Activated naive CD4-positive, alpha-beta T cell treated with Interleukin-2 at 50 U/mL for 16 hours (primary cell): ENCODE data around the gene KIF1B.
A peak's percentile ranks its signal among the peaks of the same experiment; 100 is the strongest.
"Not testable (repeated sequence)": the region's sequence is repeated elsewhere in the genome, so short reads cannot be mapped to it uniquely, and the experiment has no call there.

Source experiments
- DNase-seq: peaks from one replicate; pipeline ENCODE4 v3.0.0-alpha.2; 2020

The KIF1B gene

DNA sequence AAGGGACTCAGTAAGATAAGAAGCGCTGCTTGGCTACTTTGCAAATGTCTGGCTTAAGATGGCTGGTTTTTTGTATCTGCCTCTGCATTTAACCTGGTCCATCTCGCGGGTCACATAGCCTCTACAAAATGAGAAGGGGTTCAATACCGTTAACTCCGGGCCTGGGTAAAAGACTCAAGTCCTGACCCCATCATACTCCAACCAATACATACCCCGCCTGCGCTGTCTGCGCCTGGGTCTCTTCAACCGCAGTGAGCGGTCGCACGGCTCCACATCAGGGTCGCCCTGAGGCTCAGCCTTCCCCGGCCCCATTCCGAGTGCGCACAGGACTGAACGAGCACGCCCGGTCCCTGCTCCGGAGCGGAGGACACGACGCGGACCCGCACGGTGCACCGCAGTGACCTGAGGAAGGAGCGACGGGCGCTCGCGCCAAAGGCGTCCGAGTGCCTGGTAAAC is 187.9 kb downstream of the KIF1B start:
- DNase-seq = no peak

DNA sequence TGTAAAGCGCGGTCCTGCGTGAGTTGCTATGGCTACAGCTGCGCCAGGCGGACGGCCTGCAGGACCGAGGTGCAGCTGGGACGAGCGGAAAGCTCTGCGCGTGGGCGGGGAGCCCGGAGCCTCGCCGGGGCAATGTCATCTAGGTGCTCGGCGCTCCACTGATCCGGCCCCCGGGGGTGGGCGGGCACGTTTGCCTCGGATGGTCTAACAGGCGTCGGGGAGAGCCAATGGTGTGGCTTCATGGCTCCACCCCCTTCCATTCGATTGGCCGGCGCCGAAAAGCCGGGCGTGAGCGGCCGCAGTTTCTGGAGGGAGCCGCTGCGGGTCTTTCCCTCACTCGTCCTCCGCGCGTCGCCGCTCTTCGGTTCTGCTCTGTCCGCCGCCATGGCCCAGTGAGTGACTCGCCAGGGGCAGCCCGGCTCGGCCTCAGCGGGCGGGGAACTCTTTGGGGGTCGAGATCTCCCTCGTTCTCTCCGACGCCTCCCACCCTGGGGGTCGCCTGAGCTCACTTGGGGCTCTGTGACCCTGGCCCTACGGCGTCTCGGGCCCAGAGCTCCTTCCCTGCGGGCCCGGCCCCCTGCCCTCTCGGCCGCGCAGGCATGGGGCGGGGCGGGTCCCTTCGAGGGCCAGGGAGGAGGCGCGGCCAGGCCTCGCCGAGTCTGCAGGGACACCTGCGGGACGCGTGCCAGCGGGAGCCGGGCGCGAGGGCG is 188.5 kb downstream of the KIF1B start, which contains the start of gene PGD:
PGD (plus strand) TSS at position 331 of the 710 bp plus-strand sequence; CDS start at position 385, 54 bp downstream.
- peak; percentile 98 for DNase-seq

DNA sequence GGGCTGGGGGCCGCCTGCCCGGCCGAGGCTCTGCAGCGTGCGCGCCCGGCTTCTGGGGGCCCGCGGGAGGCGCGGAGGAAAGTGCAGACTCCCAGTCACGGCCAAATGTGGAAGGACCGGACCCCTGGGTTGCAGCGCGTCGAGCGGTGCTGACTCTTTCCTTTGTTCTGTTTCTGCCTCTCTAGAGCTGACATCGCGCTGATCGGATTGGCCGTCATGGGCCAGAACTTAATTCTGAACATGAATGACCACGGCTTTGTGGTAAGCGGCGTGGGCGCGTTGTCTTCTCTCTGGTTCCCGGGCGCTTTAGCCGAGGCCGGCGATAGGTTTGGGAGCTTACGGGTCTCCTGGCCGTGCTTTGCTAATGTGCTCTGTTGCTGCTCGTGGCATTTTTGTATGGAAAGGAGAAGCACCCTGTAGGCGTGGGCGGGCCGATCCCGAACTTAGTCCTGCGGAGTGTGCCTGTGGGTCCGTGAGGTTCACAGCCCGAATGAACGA is 189.1 kb downstream of the KIF1B start:
- no peak for DNase-seq

DNA sequence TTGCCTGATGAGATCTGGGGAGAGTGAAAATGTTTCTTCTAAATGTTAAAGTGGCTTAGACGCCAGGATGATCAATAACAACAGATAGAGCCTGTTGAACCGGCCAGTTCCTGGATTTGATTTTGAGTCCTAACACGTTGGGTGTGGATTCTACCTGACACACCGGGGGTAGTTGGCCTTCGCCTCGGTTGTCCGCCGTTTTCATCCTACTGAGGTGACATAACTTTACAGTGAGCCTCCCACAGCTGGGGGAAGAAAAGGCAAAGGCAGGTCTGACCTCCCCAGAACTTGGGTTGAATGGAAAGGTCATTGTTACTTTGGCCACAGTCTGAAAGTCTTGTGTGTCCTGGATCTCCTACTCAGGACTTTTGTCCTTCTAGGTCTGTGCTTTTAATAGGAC is 189.6 kb downstream of the KIF1B start:
- no peak for DNase-seq

DNA sequence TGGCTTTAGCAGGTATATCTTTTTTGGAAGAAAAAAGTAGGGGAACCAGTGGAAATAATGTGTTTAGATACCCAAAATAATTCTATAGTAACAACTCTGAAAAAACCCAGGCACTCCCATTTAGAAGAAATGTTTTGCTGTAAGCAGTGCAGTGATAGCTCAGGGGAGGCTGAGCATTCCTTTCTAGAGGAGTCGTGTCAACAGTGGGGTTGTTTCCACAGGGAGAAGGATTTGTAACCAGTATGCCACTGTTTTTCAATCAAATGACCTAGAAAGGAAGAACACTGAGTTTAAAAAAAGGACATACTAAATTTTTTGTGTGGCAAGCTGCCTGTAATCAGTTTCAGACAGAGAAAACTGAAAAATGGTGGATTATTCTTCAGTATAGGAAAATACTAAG is 190.9 kb downstream of the KIF1B start:
- DNase-seq = no peak

DNA sequence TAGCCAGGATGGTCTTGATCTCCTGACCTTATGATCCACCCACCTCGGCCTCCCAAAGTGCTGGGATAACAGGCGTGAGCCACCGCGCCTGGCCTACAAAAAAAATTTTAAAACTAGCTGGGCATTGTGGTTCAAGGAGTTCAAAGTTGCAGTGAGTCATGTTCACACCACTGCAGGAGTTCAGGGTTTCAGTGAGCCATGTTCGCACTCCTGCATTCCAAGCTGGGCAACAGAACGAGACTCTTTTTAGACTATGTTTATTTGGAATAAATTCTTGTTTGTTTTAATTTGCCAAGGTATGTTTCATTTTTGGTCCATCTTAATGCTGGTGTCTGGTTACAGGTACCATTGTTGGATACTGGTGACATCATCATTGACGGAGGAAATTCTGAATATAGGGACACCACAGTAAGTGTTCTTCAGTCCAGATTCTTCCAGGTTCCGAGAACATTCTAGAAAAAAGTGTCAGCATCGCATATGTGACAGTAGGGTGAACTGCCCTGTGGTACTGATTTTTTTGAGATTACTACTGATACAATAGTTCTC is 192.4 kb downstream of the KIF1B start:
- DNase-seq = no peak

DNA sequence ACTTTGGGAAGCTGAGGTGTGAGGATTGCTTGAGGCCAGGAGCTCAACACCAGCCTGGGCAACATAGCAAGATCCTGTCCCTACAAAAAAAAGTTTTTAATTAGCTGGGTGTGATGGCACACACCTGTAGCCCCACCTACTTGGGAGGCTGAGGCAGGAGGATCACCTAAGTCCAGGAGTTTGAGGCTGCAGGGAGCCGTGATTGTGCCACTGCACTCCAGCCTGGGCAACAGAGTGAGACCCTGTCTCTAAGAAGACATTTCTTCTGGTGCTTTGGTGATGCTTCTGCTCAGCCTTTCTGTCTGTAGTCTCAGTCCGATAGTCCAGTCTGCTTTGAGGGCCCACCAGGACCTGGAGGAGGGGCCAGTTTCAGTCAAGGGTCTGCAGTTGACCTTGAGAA is 196.8 kb downstream of the KIF1B start:
- no peak for DNase-seq

DNA sequence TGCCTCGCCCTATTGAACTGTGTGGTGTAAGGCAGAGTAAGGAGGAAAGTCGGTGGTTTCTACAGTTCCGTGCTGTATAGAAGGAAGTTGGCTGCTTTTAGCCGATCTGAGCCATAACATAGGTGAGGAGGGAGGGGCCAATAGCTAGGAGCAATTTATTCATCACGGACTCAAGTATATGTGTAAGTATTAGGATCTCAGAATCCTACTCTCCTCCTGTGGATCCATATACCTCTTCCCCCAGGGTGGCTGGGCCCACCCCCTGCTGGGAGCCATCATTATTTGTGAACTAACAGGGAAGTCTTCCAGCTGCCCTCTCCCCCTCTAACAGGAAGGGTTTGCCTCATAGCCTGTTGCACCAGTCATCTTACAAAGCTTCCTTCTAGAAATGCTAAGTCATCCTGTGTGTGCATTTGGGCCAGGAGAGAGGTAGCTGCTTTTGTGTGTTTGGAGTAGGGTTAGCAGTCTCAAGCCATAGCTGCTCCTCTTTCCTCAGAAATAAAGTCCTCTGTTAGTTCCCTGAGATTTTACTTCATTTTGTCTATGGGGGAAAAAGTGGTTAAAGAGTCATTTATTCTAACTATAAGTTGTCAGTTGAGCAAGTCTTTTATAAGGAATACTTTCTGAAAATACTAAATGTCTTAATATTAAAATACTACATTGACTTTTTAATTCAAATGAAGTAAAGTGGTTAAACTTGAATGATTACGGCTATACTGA is 205.0 kb downstream of the KIF1B start:
- no peak for DNase-seq

DNA sequence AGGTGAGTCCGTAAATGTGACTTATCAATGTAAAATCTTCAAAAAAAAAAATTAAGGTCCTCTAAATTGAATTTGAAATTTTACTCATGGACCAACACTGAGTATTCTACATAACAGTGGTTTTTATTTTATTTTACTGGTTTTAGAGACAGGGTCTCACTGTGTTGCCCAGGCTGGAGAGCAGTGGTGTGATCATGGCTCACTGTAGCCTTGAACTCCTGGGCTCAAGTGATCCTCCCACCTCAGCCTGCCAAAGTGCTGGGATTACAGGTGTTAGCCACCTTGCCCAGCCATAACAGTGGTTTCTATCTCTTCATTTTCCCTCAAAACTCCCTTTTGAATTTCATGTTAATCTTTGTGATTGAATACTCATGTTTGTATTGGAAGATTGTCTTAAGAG is 205.6 kb downstream of the KIF1B start:
- not testable (repeated sequence) for DNase-seq

DNA sequence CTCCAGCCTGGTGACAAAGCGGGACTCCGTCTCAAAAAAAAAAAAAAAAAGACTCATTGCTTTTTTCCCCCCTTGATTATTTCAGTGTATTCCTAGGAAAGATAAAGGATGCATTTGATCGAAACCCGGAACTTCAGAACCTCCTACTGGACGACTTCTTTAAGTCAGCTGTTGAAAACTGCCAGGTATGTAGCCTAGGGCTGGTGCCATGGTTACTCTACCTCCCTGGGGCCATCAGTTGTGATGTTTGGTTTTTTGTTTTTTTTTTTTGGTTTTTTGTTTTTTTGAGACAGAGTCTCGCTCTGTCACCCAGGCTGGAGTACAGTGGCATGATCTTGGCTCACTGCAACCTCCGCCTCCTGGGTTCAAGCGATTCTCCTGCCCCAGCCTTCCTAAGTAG is 208.4 kb downstream of the KIF1B start:
- not testable (repeated sequence) for DNase-seq

DNA sequence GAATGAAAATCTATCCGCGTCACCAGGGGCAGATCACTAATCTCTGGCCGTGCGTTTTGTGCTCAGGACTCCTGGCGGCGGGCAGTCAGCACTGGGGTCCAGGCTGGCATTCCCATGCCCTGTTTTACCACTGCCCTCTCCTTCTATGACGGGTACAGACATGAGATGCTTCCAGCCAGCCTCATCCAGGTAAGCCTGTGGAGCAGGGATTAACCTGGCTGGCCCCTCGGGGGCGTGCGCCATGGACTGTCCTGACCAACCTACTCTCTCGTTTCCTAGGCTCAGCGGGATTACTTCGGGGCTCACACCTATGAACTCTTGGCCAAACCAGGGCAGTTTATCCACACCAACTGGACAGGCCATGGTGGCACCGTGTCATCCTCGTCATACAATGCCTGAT is 209.0 kb downstream of the KIF1B start:
- no peak for DNase-seq

DNA sequence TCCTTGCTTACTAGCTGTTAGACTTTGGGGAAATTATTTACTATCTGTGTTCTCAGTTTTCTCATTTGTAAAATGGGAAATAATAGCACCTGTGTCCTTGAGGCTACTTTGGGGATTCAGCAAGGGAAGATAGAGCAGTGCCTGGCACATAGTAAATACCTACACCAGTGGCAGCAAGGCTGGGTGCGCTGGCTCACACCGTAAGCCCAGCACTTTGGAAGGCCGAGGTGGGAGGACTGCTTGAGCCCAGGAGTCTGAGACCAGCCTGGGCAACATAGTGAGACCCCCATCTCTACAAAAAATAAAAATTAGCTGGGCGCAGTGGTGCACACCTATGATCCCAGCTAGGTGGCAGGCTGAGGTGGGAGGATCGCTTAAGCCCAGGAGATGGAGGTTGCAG is 211.3 kb downstream of the KIF1B start:
- DNase-seq = no peak

DNA sequence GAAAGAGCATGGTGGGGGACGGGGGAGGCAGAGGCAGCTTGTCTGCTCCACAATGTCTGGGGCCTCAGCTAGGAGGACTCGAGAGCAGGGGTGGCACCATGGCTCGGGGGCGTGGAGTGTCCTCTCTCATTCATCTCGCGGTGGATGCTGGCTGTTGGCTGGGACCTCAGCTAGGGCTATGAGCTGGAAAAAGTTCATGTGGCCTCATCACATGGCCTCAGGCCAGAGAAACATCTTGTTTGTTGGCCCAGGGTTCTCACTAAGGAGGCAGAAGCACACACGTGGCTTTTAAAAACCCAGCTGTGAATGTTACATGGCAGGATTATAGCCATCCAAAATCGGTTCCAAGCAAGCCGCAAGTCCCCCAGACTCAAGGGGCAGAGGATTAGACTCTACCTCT is 213.7 kb downstream of the KIF1B start:
- DNase-seq = no peak

DNA sequence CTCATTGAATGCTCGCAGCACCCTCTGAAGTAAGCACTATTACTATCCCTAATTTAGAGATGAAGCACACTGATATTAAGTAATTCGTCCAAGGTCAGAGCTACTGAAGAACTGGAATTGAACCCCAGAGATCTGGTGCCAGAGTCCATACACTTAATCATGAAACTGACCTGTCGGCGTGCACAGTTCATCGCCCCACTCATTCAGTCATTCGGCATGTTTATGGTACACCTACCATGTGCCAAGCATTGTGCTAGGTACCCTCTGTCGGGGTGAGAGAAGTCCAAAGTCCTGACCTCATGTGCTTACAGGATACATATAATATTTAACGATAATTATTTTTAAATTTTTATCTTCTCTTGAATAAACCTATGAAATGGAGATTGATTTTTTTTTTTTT is 214.3 kb downstream of the KIF1B start:
- no peak for DNase-seq

DNA sequence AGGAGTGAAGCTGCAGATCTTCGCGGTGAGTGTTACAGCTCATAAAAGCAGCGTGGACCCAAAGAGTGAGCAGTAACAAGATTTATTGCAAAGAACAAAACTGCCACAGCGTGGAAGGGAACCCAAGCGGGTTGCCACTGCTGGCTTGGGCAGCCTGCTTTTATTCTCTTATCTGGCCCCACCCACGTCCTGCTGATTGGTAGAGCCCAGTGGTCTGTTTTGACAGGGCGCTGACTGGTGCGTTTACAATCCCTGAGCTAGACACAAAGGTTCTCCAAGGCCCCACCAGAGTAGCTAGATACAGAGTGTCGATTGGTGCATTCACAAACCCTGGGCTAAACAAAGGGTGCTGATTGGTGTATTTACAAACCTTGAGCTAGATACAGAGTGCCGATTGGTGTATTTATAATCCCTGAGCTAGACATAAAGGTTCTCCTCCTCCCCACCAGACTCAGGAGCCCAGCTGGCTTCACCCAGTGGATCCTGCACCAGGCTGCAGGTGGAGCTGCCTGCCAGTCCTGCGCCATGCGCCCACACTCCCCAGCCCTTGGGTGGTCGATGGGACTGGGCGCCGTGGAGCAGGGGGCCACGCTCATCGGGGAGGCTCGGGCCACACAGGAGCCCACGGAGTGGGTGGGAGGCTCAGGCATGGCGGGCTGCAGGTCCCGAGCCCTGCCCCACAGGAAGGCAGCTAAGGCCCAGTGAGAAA is 215.6 kb downstream of the KIF1B start:
- not testable (repeated sequence) for DNase-seq

DNA sequence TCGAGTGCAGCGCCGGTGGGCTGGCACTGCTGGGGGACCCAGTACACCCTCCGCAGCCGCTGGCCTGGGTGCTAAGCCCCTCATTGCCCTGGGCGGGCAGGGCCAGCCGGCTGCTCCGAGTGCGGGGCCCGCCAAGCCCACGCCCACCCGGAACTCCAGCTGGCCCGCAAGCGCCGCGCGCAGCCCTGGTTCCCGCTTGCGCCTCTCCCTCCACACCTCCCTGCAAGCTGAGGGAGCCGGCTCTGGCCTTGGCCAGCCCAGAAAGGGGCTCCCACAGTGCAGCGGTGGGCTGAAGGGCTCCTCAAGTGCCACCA is 216.1 kb downstream of the KIF1B start:
- not testable (repeated sequence) for DNase-seq

DNA sequence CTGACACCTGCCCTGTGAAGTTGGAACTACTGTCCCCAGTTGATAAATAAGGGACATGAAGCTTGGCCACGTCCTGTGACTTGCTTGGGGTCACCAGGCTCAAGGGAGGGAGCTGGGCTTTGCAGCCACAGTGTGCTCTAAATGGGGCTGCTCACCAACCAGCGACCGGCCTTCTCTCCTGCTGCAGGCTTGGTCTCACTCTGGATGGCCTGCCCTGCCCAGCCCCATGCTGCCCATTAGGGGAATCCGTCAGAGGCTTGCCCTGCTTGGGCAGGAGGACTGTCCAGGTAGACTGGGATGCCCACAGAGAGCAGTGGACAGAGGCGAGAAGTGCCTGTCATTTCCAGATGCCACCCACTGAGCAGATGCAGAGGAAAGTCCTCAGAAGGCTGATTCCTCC is 218.6 kb downstream of the KIF1B start:
- DNase-seq = no peak

DNA sequence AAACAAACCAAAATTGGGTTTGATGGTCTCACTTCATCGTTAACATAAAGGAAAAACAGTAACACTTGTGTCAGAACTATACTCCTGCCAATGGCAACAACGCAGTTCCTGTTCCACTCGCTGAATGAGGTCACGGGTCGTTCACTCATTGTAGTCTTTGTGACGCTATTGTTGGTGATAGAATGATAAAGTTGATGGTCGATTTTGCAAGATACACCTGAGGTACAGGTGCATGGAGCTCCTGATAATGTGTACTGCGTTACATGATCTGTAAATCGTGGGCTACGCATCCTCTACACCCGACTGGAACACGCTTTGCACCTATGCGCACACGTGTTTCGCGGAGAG is 219.5 kb downstream of the KIF1B start:
- no peak for DNase-seq

DNA sequence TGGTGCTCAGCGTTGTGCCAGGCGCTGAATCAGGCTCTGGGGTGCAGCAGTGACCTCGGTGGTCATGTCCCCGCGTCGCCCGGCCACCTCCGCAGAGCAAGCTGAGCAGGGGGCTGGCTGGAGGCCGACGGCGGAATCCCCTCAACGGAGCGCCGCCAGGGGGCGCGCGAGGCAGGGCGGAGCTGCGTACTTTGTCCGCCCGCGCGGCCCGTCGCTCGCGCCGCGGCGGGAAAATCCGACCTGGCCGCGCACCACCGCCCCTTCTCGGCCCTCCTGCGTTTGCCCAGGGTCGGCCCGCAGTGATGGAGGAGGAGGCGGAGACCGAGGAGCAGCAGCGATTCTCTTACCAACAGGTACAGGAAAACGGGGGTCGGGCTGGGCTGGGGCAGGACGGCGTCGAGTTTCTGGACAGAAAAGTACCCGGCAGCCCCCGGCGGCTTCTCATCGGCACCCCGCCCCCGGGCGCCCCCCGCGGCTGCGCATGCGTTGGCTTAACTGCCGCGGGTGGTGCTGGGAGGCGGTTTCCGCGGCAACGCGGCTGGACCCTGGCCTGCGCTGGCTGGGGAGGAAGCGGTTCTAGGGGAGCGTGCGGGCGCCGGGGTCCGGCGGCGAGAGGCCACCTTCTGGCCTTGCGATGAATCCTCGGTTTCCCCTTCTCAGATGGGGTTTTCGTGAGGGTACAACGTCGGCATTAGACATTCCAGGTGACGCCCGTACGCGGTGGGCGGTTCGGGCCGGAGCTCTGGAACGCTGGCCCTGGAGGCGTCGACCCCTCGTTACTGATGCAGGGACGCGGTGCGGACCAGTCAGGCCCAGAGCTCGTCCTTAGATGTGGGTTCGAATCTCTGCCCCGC is 220.1 kb downstream of the KIF1B start, which contains the start of gene CENPS:
CENPS (plus strand) TSS at position 218 of the 854 bp plus-strand sequence; CDS start at position 303, 85 bp downstream.
- peak; percentile 89 for DNase-seq
